Measurements from ENCODE around the gene CAMSAP3. TPM values are rescaled to one million over a fixed set of nuclear protein-coding genes. Genes with fewer than 3 reads are reported as not detected.

Gene CAMSAP3
- total and polyA plus RNA-seq, 11 donors, result 0.04 to 3.7 (median 0.72) TPM

- H3K27me3 ChIP-seq, result no peaks in the 10 kb centered on the region
- 92 to 95% (median 92%) methylated on average over 12 of the region's 12 CpGs for WGBS, 4 donors
- H3K4me3 ChIP-seq, result no peak overlapping the region
- intact Hi-C loops (cut with DNase I), result no loop called here
- TF ChIP-seq POLR2A (IDR thresholded peaks at IDR 0.05), result no peak
- no peak for TF ChIP-seq CTCF (IDR thresholded peaks at IDR 0.05)
- H3K9me3 ChIP-seq, result no peaks in the 10 kb centered on the region
- no peak for ATAC-seq
- peaks cover 0 to 43% (median 31%) of the 10 kb centered on the region in 9 donors for H3K36me3 ChIP-seq
- peak in 1 of 5 donors; percentile 14 for DNase-seq
- H3K4me1 ChIP-seq, result peaks cover 0 to 14% (median 0%) of the 10 kb centered on the region in 12 donors
- no peak overlapping the region for H3K27ac ChIP-seq
Observed at GRCh38 chr19:7617172-7617571, 21.5 kb downstream of the CAMSAP3 start.

GRCh38 chr19:7617735-7618134 lies 22.1 kb downstream of the CAMSAP3 start:
- no peaks in the 10 kb centered on the region for H3K27me3 ChIP-seq
- H3K4me1 ChIP-seq, result peaks cover 0 to 14% (median 0%) of the 10 kb centered on the region in 12 donors
- TF ChIP-seq POLR2A (IDR thresholded peaks at IDR 0.05), result no peak
- TF ChIP-seq CTCF (IDR thresholded peaks at IDR 0.05), result no peak
- peak in 1 of 5 donors; percentile 17 for DNase-seq
- no peak overlapping the region for H3K4me3 ChIP-seq
- ATAC-seq, result no peak
- H3K36me3 ChIP-seq, result peaks cover 0 to 48% (median 37%) of the 10 kb centered on the region in 9 donors
- no peak overlapping the region for H3K27ac ChIP-seq
- no peaks in the 10 kb centered on the region for H3K9me3 ChIP-seq
- intact Hi-C loops (cut with DNase I), result no loop called here
- WGBS, 4 donors, result 93 to 100% (median 94%) methylated on average over 4 to 28 of the region's 28 CpGs

- peak in 1 of 5 donors; percentile 19 for DNase-seq
- ATAC-seq, result peak in 1 of 4 donors; percentile 12
- H3K27ac ChIP-seq, result peak overlapping the region in 3 of 12 donors; percentile 2 to 56 (median 43)
- TF ChIP-seq POLR2A (IDR thresholded peaks at IDR 0.05), result no peak
- no peak for TF ChIP-seq CTCF (IDR thresholded peaks at IDR 0.05)
- intact Hi-C loops (cut with DNase I), result no loop called here
- no peak overlapping the region for H3K4me3 ChIP-seq
- H3K9me3 ChIP-seq, result no peaks in the 10 kb centered on the region
- H3K27me3 ChIP-seq, result no peaks in the 10 kb centered on the region
- peaks cover 0 to 14% (median 0%) of the 10 kb centered on the region in 12 donors for H3K4me1 ChIP-seq
- peaks cover 0 to 55% (median 43%) of the 10 kb centered on the region in 9 donors for H3K36me3 ChIP-seq
- WGBS, 4 donors, result 50 to 72% (median 60%) methylated on average over 4 of the region's 4 CpGs
Observed at GRCh38 chr19:7618348-7618747, 22.7 kb downstream of the CAMSAP3 start.

GRCh38 chr19:7618771-7619510 lies 23.3 kb downstream of the CAMSAP3 start:
- intact Hi-C loops (cut with DNase I), result no loop called here
- peak in 3 of 4 donors; percentile 13 to 63 (median 50) for ATAC-seq
- no peaks in the 10 kb centered on the region for H3K9me3 ChIP-seq

More at GRCh38 chr19:7618771-7619510, 23.3 kb downstream of the CAMSAP3 start:
- H3K4me1 ChIP-seq, result peaks cover 0 to 14% (median 0%) of the 10 kb centered on the region in 12 donors
- no peaks in the 10 kb centered on the region for H3K27me3 ChIP-seq
- H3K27ac ChIP-seq, result peak overlapping the region in 4 of 12 donors; percentile 2 to 56 (median 34)
- peaks cover 0 to 60% (median 48%) of the 10 kb centered on the region in 9 donors for H3K36me3 ChIP-seq
- H3K4me3 ChIP-seq, result no peak overlapping the region
- no peak for DNase-seq
- WGBS, 4 donors, result 59 to 73% (median 67%) methylated on average over 16 to 21 of the region's 21 CpGs
- TF ChIP-seq POLR2A (IDR thresholded peaks at IDR 0.05) (no peak), CTCF (IDR thresholded peaks at IDR 0.05) (no peak)

Measured in heart left ventricle (tissue), 16 donors.